ENCODE results near the gene MPPED2. TPM values are rescaled to one million over a fixed set of nuclear protein-coding genes. Genes with fewer than 3 reads are reported as not detected.
"Not testable (repeated sequence)": the region's sequence is repeated elsewhere in the genome, so short reads cannot be mapped to it uniquely, and the experiment has no call there.

Gene MPPED2
- total RNA-seq, 1 donor from 2014 or later = not detected

- no peak for DNase-seq (ENCODE audit: low read depth, low spot score)
These were observed 6.6 kb downstream of the MPPED2 start for GRCh38 chr11:30579415-30580175.

DNA sequence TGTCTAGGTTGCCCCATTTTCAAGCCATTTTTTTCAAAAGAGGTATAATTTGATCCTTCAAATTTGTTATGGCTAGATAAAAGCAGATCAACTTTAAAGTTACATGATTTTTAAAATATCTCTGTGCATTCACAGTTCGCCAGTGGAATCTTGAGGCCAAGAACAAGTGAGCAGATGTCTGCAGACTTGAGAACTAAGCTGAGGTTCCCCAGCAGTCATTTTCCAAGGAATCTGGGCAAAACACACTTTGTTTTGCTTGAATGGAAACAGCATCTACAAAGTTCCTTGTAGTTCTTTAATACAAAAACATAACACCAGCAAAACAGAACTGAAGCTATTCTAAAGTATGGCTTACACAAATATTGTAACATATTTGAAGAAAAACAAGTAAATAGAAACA, 7.7 kb downstream of the MPPED2 start:
- DNase-seq (ENCODE audit: low read depth, low spot score) = no peak

DNA sequence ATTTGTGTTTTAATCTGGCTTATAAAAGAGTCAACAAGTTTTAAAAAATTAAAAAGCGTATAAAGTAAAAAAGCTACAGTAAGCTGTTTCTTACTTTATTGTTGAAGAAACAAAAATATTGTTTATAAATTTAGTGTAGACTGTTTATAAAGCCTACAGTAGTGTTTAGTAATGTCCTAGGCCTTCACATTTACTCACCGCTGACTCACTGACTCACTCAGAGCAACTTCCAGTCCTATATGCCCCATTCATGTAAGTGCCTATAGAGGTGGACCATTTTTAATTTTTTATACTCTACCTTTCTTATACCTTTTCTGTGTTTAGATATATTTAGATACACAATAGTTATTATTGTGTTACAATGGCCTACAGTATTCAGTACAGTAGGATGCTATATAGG, 12.2 kb downstream of the MPPED2 start:
- DNase-seq (ENCODE audit: low read depth, low spot score) = no peak

DNA sequence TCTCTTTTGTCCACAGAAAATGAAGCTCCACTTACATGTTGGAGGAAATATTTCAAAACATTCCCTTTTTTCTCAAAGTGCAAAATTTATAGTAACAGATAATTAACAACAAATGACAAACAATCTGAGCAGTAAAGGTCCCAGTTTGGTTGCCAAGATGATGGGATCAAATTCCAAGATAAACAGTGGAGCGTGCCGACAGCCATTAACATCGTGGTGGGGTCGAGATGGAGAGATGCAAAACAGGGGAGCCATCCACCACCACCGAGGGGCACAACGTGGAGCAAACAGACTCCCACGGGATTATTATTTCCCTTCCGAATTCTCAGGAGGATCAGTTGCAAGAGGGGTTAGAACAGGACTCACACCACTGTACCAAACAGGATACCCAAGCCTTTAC, 17.2 kb downstream of the MPPED2 start:
- DNase-seq (ENCODE audit: low read depth, low spot score) = no peak

DNA sequence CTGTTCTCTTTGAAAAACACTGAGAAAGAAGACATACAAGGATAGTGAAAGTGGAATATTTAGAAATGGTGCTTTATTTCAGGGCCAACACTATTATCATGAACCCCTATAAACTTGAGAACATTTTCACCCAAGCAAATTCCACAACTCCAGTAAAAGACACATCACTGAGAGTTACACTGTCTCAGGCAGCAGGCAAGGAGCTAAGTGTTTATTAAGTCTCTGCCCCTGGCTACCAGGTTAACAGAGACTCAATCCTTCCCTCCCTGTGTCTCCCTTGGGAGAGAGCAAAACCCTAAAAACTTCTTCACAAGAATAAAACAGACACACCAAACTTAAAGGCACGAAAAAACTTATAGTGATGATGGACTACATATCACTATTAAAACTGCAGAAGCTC, 18.5 kb downstream of the MPPED2 start:
- DNase-seq (ENCODE audit: low read depth, low spot score) = no peak

DNA sequence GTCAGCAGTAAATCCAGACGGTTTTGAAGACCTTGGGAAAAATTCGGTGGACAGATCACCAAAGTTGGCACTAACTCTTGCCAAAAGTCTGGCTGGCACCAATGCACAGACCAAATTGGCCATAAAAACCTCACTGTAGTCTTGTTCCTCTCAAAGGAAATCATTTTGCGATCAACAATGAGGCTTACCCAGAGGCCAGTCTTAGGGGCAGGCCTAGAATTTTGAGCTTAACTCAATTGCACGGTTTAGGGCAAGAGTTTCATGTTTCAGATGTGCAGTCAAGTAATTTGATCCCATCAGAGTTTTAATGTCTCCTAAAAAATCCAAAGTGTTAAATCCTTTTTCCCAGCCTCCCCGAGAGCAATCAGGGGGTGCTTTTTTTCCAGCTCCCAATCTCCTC, 19.0 kb downstream of the MPPED2 start:
- DNase-seq (ENCODE audit: low read depth, low spot score) = no peak

DNA sequence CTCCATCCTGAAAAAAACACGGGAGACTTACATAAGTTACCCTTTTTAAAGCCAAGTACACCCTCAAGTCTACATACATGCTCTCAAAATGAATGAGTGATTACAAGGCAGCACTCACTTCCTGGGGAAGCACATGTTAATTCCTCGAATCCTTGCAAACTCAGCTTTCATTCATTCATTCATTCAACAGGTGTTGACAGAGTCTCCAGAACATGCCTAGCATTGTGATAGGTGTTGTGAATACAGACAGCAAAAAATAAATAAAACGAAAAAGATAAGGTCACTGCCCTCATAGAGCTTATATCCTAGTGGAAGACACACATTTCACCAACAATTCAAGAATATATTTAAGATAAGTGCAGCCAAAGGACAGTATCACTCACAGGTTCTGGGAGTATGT, 19.7 kb downstream of the MPPED2 start:
- no peak for DNase-seq (ENCODE audit: low read depth, low spot score)

DNA sequence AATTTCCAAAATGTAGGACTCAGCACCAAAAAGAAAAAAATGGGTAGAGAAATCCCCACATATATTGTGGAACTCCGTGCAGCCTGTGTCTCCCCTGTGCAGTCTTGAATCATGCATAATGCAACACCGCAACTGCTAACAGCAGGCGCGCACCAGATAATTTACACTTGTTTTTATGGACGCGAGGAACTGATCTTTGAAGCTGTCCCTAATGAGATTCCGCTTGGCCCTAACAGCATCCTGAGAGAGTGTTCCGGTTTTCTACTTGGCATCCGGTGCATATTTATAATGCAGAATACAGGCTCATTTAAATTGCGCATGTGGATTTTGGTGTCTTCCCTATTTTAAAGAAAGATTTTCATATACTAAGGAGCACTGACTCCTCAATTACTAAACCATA, 21.1 kb downstream of the MPPED2 start:
- no peak for DNase-seq (ENCODE audit: low read depth, low spot score)

DNA sequence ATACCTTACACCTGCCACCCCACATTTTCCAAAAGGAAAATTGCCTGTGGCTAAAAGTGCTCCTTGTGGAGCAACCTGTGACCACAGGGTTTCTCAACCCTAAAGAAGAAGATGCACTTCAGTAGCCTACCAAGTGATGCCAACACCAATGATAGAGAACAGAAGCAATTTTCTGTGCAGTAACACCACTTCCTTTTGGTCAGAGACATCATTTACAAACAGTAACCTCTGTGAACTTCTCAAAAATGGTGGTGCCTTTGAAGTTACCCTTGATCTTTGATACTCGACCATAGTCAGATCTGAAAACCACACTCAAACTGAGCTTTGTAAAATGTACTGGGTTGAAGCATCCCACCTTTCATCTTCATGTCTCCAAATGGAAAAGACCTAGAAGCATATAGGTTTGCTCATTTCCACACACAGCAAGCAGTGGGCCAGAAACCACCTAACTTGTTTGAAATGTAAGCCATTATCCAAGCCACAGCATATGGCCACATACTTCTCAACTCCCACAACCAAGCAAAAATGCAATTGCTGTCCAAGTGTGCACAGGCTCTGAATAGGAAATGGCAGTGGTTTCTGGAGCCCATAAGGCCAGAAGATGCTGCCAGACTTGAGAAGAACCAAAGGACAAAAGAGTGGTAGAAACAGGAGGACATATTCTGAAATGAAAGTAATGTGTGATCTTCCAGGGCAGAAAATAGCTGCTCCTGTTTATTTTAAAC, 24.3 kb downstream of the MPPED2 start:
- DNase-seq (ENCODE audit: low read depth, low spot score) = no peak

DNA sequence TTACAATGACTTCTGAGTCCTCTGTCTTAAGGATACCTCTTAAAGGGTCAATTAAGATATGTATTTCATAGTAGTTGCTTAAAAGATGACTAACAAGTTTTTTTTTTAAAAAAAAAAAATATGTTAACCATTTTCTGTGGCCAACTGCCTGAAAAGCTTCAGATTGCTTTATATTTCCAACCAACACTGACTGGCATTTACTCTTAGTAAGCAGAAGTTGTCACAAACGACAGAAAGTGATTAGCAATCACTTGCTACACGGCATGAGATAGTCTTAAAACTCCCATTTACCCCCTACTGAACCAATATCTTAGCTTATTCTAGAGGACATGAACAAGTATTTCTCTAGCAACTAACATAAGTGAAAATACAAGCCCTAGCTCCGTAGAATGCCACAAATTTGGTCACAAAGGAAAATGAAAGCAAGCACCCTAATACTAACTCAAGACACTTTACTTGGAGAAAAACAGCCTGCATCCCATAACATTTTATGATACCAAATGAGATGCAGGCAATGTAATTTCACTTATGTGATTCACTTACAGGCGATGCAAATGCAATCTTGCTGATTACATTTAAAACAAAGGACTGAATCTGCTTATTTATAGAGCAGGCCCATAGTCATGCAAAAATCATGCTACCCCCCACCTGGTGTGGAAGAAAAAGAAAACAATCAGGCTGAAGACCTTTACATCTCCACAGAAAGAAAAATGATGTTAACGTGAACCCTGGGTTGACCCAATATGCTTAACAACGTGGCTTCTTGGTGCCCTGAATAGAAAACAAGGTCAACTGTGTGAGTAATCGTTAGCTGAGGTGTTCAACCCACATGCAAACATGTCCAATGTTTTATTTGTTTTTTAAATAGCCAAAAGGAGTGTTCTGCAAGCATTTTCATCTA, 25.7 kb downstream of the MPPED2 start:
- DNase-seq (ENCODE audit: low read depth, low spot score) = no peak

- DNase-seq (ENCODE audit: low read depth, low spot score) = no peak
These were observed 27.1 kb downstream of the MPPED2 start for GRCh38 chr11:30559004-30559403.

DNA sequence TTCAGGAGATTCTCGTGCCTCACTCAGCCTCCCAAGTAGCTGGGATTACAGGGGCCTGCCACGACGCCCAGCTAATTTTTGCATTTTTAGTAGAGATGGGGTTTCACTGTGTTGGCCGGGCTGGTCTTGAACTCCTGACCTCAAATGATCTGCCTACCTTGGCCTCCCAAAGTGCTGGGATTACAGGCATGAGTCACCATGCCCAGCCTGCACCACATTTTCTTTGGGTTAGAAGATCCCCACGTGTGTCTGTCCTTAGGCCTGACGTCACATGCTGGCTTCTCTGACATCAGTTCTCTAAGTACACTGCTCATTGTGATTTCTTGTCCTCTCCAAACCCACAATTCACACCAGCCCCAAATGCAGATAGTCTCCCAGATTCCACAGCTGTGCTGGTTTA, 31.6 kb downstream of the MPPED2 start:
- DNase-seq (ENCODE audit: low read depth, low spot score) = not testable (repeated sequence)

DNA sequence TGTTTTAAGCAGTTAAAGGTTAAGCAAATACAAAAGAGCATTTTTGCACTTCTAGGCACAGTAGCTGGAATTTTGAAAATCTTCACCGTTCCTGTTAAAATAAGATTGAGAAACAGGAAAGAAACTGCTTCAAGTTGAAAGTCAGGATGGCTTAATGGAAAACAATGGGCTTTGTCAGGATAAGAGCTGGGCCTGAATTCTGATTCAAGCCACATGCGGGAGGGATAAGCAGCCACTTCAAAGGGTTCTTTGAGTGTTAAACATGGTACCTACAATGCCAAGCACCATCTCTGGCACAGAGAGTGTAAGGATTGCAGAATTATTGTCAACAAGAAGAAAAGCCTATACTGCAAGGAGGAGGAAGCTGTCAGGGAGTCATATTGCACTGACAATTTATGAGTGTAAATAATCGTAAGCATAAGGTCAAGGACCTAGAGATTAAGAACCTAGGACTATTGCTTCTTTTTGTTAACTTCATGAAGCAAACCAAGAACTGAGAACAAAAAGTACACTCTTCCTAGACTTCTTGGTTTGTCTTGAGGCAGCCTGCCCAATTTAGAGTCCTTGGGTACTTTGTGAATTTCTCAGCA, 32.5 kb downstream of the MPPED2 start:
- no peak for DNase-seq (ENCODE audit: low read depth, low spot score)

DNA sequence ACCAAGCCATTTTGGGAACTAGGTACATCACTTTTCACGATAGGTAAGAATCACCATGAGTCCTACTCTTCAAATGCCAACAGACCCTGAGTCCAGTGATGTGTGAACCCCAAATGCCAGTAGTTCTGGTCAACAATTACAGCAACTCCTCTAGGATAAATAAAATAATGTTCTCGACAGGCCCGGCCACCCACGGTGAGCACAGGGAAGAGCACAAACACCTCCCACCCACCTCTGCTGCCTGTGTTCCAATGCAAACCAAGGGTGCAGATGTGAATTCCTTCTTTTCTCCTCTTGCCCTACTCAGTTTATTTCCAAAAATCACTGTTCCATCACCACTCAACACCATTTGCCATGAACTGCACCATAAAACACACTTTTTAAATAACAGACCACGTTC, 33.3 kb downstream of the MPPED2 start:
- no peak for DNase-seq (ENCODE audit: low read depth, low spot score)

GRCh38 chr11:30550022-30550542, 36.1 kb downstream of the MPPED2 start:
- DNase-seq (ENCODE audit: low read depth, low spot score) = no peak

DNA sequence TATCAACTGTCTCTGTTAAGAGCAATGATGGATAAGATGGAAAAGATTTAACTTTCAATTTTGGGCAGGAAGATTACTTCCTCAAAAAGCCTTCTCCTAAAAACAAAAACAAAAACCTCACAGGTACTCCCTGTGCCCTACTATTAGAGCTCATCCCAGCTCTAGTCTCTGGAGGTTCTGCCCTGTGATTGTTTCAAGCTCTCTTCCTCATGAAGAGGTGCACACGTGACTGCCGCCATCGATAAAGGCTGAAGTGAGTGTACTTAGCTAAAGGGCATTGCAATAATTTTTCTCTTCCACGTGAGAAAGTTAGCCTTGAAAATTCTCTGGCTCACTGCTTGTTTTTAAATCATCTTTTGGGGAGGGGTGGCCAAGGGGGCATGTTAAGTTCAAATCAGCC, 36.6 kb downstream of the MPPED2 start:
- no peak for DNase-seq (ENCODE audit: low read depth, low spot score)

- DNase-seq (ENCODE audit: low read depth, low spot score) = no peak
These were observed 39.8 kb downstream of the MPPED2 start for GRCh38 chr11:30546334-30546733.

- no peak for DNase-seq (ENCODE audit: low read depth, low spot score)
These were observed 40.6 kb downstream of the MPPED2 start for GRCh38 chr11:30545507-30545906.

- DNase-seq (ENCODE audit: low read depth, low spot score) = no peak
These were observed 43.1 kb downstream of the MPPED2 start for GRCh38 chr11:30543066-30543465.

DNA sequence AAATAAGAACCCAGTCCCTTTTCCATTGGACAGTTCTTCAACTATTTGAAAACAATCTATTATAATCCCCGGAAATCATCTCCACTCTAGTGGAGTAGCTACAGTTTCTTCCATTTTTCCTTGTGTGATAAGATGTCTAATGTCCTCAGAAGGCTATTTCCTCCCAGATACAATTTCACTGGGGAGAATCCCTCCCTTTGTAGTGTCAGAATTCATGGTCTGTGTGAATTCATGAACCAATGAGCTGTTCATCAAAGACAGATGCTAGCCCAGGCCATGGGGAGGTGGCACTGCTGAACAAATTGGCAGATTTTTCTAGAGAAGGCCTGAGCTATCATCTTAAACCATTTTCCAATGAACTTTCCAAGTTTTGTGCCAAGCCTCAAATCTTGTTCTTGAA, 45.4 kb downstream of the MPPED2 start:
- no peak for DNase-seq (ENCODE audit: low read depth, low spot score)

DNA sequence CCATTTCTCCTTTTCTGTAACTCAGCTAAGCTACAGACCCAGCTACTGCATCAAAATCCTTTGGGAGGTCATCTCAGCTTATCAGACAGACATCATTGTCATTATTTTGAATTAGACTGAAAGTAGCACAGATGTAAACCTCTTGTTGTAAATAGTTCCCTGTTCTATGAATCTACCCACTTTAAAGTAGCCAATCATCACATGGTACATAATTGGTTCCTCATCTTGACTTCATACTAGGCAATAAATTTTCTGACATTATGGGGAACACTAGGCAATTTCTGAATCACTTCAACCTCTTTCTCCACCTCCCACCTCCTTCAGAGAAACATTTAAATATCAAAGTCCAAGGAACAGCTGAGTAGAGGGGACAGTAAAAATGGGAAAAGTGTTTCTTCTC, 47.9 kb downstream of the MPPED2 start:
- DNase-seq (ENCODE audit: low read depth, low spot score) = no peak
